Activated CD4-positive, alpha-beta T cell treated with anti-CD3 and anti-CD28 coated beads, Interleukin-2, amount 50 U/mL, for 24 hours (primary cell): ENCODE measurements around the gene CHST1.

Experiments
- DNase-seq, 2 donors: peaks; one replicate each; pipeline ENCODE4 v3.0.0-alpha.2; 2020; ENCODE audit warnings: low read depth in 1 of 2, low spot score in 1 of 2

The CHST1 gene

GRCh38 chr11:45607995-45608394 lies 57.4 kb downstream of the CHST1 start:
- no peak for DNase-seq

GRCh38 chr11:45606514-45607281 lies 58.7 kb downstream of the CHST1 start:
- DNase-seq, result no peak

- no peak for DNase-seq
Measured at GRCh38 chr11:45605051-45605450, 60.4 kb downstream of the CHST1 start.

GRCh38 chr11:45603946-45604682 lies 61.3 kb downstream of the CHST1 start:
- DNase-seq, result no peak

- DNase-seq, result no peak
Measured at GRCh38 chr11:45599161-45599943, 66.1 kb downstream of the CHST1 start.
